Measurements from ENCODE around the gene TPRG1L. TPM values are rescaled to one million over a fixed set of nuclear protein-coding genes. Genes with fewer than 3 reads are reported as not detected.
"Not testable (repeated sequence)": the region's sequence is repeated elsewhere in the genome, so short reads cannot be mapped to it uniquely, and the experiment has no call there.

The TPRG1L gene
- total and polyA plus RNA-seq, 10 of the 15 experiments (the other 5 are each of a cell fraction or from before 2014, with no cell fraction given) = 1.5 to 16.5 (median 8.0) TPM

DNA sequence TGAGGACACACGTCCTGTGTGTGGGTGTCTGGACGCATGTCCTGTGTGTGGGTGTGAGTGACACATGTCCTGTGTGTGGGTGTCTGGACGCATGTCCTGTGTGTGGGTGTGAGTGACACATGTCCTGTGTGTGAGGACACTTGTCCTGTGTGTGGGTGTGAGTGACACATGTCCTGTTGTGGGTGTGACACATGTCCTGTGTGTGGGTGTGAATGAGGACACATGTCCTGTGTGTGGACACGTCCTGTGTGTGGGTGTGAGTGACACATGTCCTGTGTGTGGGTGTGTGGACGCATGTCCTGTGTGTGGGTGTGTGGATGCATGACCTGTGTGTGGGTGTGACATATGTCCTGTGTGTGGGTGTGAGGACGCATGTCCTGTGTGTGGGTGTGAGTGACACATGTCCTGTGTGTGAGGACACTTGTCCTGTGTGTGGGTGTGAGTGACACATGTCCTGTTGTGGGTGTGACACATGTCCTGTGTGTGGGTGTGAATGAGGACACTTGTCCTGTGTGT is 39.4 kb upstream of the TPRG1L start:
- CTCF ChIA-PET; ATAC-seq; H2AFZ ChIP-seq (ENCODE audit: control insufficient read depth, low read depth, low read length); H3K9ac ChIP-seq (ENCODE audit: control insufficient read depth, insufficient read depth, low read length); H3K79me2 ChIP-seq (ENCODE audit: control insufficient read depth, insufficient read depth, low read length); RAD21 ChIA-PET (ENCODE audit: unreplicated experiment); H4K20me1 ChIP-seq (ENCODE audit: control insufficient read depth, insufficient read depth); SMC1A ChIA-PET (ENCODE audit: uncharacterized antibody, unreplicated experiment); POLR2A ChIA-PET; H3K9me3 ChIP-seq (replicated peaks; ENCODE audit: control insufficient read depth, insufficient read depth, low read length); H3K4me3 ChIP-seq; H3K4me1 ChIP-seq (ENCODE audit: control insufficient read depth, insufficient read depth, low read length); in situ Hi-C loops (cut with MboI); H3K4me2 ChIP-seq (ENCODE audit: control insufficient read depth, insufficient read depth); H3K27me3 ChIP-seq (replicated peaks in 1 of 2; ENCODE audit: control insufficient read depth in 2 of 2, insufficient read depth in 2 of 2, low read length in 1 of 2); DNase-seq (ENCODE audit: low read depth, low spot score); intact Hi-C loops (cut with micrococcal nuclease; ENCODE audit: unreplicated experiment); H3K36me3 ChIP-seq (ENCODE audit: control insufficient read depth in 2 of 2, insufficient read depth in 2 of 2, low read length in 1 of 2); BruUV-seq (replicated peaks); H3K27ac ChIP-seq (ENCODE audit: control insufficient read depth, insufficient read depth): not testable (repeated sequence)
- TF ChIP-seq, protein P1, sequence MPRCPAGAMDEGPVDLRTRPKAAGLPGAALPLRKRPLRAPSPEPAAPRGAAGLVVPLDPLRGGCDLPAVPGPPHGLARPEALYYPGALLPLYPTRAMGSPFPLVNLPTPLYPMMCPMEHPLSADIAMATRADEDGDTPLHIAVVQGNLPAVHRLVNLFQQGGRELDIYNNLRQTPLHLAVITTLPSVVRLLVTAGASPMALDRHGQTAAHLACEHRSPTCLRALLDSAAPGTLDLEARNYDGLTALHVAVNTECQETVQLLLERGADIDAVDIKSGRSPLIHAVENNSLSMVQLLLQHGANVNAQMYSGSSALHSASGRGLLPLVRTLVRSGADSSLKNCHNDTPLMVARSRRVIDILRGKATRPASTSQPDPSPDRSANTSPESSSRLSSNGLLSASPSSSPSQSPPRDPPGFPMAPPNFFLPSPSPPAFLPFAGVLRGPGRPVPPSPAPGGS (IDR thresholded peaks at IDR 0.05; ENCODE audit: borderline replicate concordance, insufficient read depth, low read depth, low read length, poor library complexity, severe bottlenecking) = peak; percentile 7
- TF ChIP-seq TCF3 (IDR thresholded peaks at IDR 0.05; ENCODE audit: borderline replicate concordance, insufficient read depth, low read depth, low read length) = 0 out of 2 replicates have a peak, but pooled peaks have one; percentile 3
- FAIRE-seq = peak; percentile 13
- whole genome bisulfite sequencing (ENCODE audit: insufficient coverage, insufficient replicate concordance, low lambda C conversion rate, missing lambda C conversion rate) = 18% methylated on average over 5 of the region's 6 CpGs

DNA sequence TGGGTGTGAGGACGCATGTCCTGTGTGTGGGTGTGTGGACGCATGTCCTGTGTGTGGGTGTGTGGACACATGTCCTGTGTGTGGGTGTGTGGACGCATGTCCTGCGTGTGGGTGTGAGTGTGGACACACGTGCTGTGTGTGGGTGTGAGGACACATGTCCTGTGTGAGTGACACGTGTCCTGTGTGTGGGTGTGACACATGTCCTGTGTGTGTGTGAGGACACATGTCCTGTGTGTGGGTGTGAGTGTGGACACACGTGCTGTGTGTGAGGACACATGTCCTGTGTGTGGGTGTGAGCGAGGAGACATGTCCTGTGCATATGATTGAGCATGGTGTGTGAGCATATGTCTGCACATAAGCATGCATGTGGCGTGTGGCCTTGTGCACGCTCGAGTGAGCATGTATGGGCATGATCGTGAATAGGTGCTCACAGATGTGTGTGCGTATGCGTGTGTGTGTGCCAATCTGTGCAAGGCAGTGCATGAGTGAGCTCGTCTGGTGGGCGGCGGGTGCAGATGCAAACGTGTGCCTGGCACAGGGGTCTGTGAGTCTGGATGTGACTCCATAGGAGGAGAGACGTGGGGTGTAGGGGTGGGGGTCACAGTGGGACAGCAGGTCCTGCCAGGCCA is 38.8 kb upstream of the TPRG1L start:
- no peak overlapping the region for H3K4me2 ChIP-seq (ENCODE audit: control insufficient read depth, insufficient read depth)
- no peaks in the 10 kb centered on the region for H3K79me2 ChIP-seq (ENCODE audit: control insufficient read depth, insufficient read depth, low read length)
- ChIA-PET RAD21 (ENCODE audit: unreplicated experiment) (no interaction called here), CTCF (no interaction called here), SMC1A (ENCODE audit: uncharacterized antibody, unreplicated experiment) (no interaction called here), POLR2A (no interaction called here)
- H2AFZ ChIP-seq (ENCODE audit: control insufficient read depth, low read depth, low read length) = no peak overlapping the region
- H3K9ac ChIP-seq (ENCODE audit: control insufficient read depth, insufficient read depth, low read length) = no peak overlapping the region
- no peak overlapping the region for H3K4me3 ChIP-seq
- TF ChIP-seq TCF3 (IDR thresholded peaks at IDR 0.05; ENCODE audit: borderline replicate concordance, insufficient read depth, low read depth, low read length) (peak; percentile 70; the same call in 1 of the 2 replicates), PBX3 (IDR thresholded peaks at IDR 0.05; ENCODE audit: insufficient replicate concordance, low read depth, low read length) (peak; percentile 4), ZZZ3 (IDR thresholded peaks at IDR 0.05; ENCODE audit: control insufficient read depth, insufficient read length, low read depth) (no peak), ZNF24 (IDR thresholded peaks at IDR 0.05) (no peak)
- TF ChIP-seq, protein P1 (IDR thresholded peaks at IDR 0.05; ENCODE audit: borderline replicate concordance, insufficient read depth, low read depth, low read length, poor library complexity, severe bottlenecking) = peak; percentile 86
- intact Hi-C loops (cut with micrococcal nuclease; ENCODE audit: unreplicated experiment) = no loop called here
- ATAC-seq = no peak
- no peaks in the 10 kb centered on the region; the same call in 2 of the 3 replicates for H3K9me3 ChIP-seq (replicated peaks; ENCODE audit: control insufficient read depth, insufficient read depth, low read length)
- H3K36me3 ChIP-seq (ENCODE audit: control insufficient read depth in 2 of 2, insufficient read depth in 2 of 2, low read length in 1 of 2) = no peaks in the 10 kb centered on the region
- DNase-seq (ENCODE audit: low read depth, low spot score) = no peak
- BruUV-seq (replicated peaks) = no TSS peak
- no peaks in the 10 kb centered on the region for H3K27me3 ChIP-seq (replicated peaks in 1 of 2; ENCODE audit: control insufficient read depth in 2 of 2, insufficient read depth in 2 of 2, low read length in 1 of 2)
- in situ Hi-C loops (cut with MboI) = no loop called here
- no peaks in the 10 kb centered on the region for H3K4me1 ChIP-seq (ENCODE audit: control insufficient read depth, insufficient read depth, low read length)
- no peaks in the 10 kb centered on the region for H4K20me1 ChIP-seq (ENCODE audit: control insufficient read depth, insufficient read depth)
- FAIRE-seq = no peak
- WGBS (ENCODE audit: insufficient coverage, insufficient replicate concordance, low lambda C conversion rate, missing lambda C conversion rate) = 59% methylated on average over 19 of the region's 19 CpGs
- H3K27ac ChIP-seq (ENCODE audit: control insufficient read depth, insufficient read depth) = no peak overlapping the region

Measured in GM12878 (cell line).